ENCODE data around the gene DDX21. TPM values are rescaled to one million over a fixed set of nuclear protein-coding genes. Genes with fewer than 3 reads are reported as not detected.
A peak's percentile ranks its signal among the peaks of the same experiment; 100 is the strongest.
"Not testable (repeated sequence)": the region's sequence is repeated elsewhere in the genome, so short reads cannot be mapped to it uniquely, and the experiment has no call there.

DDX21 gene
- total RNA-seq, 1 donor from 2014 or later: 89.6 TPM

GRCh38 chr10:68987611-68988010, 31.6 kb downstream of the DDX21 start:
- no peak for DNase-seq (ENCODE audit: low read depth)

GRCh38 chr10:68988530-68989316, 32.8 kb downstream of the DDX21 start, which contains the start of gene KIFBP:
Gene KIFBP, plus strand, starts transcription at chr10:68988803. Its CDS starts 30 bp downstream, at chr10:68988833.
- DNase-seq (ENCODE audit: low read depth): peak; percentile 98

- no peak for DNase-seq (ENCODE audit: low read depth)
Measured at GRCh38 chr10:68989317-68989990, 33.5 kb downstream of the DDX21 start.

GRCh38 chr10:68992636-68993440, 36.9 kb downstream of the DDX21 start:
- peak; percentile 71 for DNase-seq (ENCODE audit: low read depth)

- DNase-seq (ENCODE audit: low read depth): no peak
Measured at GRCh38 chr10:68997211-68997610, 41.2 kb downstream of the DDX21 start.

- DNase-seq (ENCODE audit: low read depth): peak; percentile 62
Measured at GRCh38 chr10:69004821-69005220, 48.9 kb downstream of the DDX21 start.

- no peak for DNase-seq (ENCODE audit: low read depth)
Measured at GRCh38 chr10:69005704-69006485, 49.9 kb downstream of the DDX21 start.

GRCh38 chr10:69007260-69007659, 51.3 kb downstream of the DDX21 start:
- no peak for DNase-seq (ENCODE audit: low read depth)

GRCh38 chr10:69009360-69009759, 53.4 kb downstream of the DDX21 start:
- DNase-seq (ENCODE audit: low read depth): no peak

GRCh38 chr10:69010151-69010640, 54.2 kb downstream of the DDX21 start:
- no peak for DNase-seq (ENCODE audit: low read depth)

- not testable (repeated sequence) for DNase-seq (ENCODE audit: low read depth)
Measured at GRCh38 chr10:69012778-69013177, 56.8 kb downstream of the DDX21 start.

GRCh38 chr10:69014171-69014570, 58.2 kb downstream of the DDX21 start:
- DNase-seq (ENCODE audit: low read depth): no peak

- no peak for DNase-seq (ENCODE audit: low read depth)
Measured at GRCh38 chr10:69018613-69019012, 62.6 kb downstream of the DDX21 start.

- DNase-seq (ENCODE audit: low read depth): no peak
Measured at GRCh38 chr10:69022611-69023010, 66.6 kb downstream of the DDX21 start.

- DNase-seq (ENCODE audit: low read depth): no peak
Measured at GRCh38 chr10:69025370-69025896, 69.5 kb downstream of the DDX21 start.

GRCh38 chr10:69033256-69033655, 77.3 kb downstream of the DDX21 start:
- DNase-seq (ENCODE audit: low read depth): no peak
